SK-N-MC (cell line): ENCODE measurements around the gene DTNA.

Experiments used
- EZH2 ChIP-seq: fragments of 200-600 bp; sonication (generic); IDR thresholded peaks from one replicate; pipeline ENCODE4 v1.6.1; 2017; ENCODE audit warnings: antibody characterized with exemption
- FOXP2 ChIP-seq: optimal IDR thresholded peaks from 2 replicates; pipeline ENCODE3; 2011; ENCODE audit warnings: mild to moderate bottlenecking, moderate library complexity; ENCODE audit not compliant: insufficient read depth; ENCODE audit errors: extremely low read length, control extremely low read depth
- POLR2AphosphoS5 ChIP-seq: IDR thresholded peaks from 2 replicates; pipeline ENCODE4 v1.6.1; 2012; ENCODE audit warnings: mild to moderate bottlenecking, low read depth, low read length, borderline replicate concordance

DNA sequence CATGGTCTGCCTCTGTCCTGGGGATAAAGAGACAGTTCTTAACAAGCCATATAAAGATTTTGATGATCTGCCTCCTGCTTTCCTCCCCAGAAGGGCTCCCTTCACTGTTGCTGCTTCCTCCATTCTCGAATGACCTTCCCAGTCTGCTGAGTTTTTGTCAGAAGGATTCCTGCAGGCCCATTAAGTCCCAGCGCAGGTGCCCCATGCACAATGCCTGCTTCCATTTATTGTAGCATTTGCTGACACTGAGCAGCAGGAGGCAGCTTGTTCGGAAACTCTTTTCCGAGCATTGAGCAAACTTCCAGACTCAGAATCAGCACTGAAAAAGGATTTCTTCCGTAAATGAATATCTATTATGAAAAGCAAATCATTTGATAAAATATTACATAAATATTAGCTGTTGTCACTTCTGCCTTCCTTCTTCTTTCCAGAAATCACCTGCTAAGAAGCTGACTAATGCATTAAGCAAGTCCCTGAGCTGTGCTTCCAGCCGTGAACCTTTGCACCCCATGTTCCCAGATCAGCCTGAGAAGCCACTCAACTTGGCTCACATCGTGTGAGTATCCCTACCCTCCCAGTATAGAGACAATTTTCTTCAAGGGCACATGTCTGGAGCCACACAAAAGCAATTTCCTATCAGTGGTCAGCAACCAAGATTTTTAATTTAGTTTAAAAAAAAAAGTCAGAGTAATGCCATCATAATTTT, 110.4 kb downstream of the DTNA start:
- no peak for TF ChIP-seq EZH2
- TF ChIP-seq POLR2AphosphoS5, result no peak
- no peak for TF ChIP-seq FOXP2
